Neural progenitor cell (in vitro differentiated cells): Measurements from ENCODE around the gene CLTCL1. TPM values are rescaled to one million over a fixed set of nuclear protein-coding genes. Genes with fewer than 3 reads are reported as not detected.
A peak's percentile ranks its signal among the peaks of the same experiment; 100 is the strongest.

Experiments
- DNase-seq: peaks from one replicate; pipeline ENCODE4 v3.0.0-alpha.2; 2016; ENCODE audit warnings: low spot score
- H2AFZ ChIP-seq: fragments of 200-600 bp; sonication (generic); replicated peaks from 2 replicates; pipeline ENCODE4 v1.6.1; 2016; ENCODE audit warnings: antibody characterized with exemption
- H3F3A ChIP-seq: fragments of 200-600 bp; sonication (generic); 2 replicates; pipeline ENCODE4 v1.6.1; 2016; ENCODE audit warnings: antibody characterized with exemption, low read depth
- H3K27ac ChIP-seq: fragments of 200-600 bp; sonication (generic); 2 replicates; pipeline ENCODE4 v1.5.1; 2016; ENCODE audit warnings: mild to moderate bottlenecking
- H3K27me3 ChIP-seq: fragments of 200-600 bp; sonication (generic); 2 replicates; pipeline ENCODE4 v1.6.1; 2016; ENCODE audit warnings: mild to moderate bottlenecking, moderate library complexity
- H3K36me3 ChIP-seq: fragments of 200-600 bp; sonication (generic); 2 replicates; pipeline ENCODE4 v1.5.1; 2016
- H3K4me1 ChIP-seq: fragments of 200-600 bp; sonication (generic); 2 replicates; pipeline ENCODE4 v1.6.1; 2016; ENCODE audit warnings: mixed run types
- H3K4me2 ChIP-seq: fragments of 200-600 bp; sonication (generic); 2 replicates; pipeline ENCODE4 v1.6.1; 2016
- H3K4me3 ChIP-seq: fragments of 200-600 bp; sonication (generic); 2 replicates; pipeline ENCODE4 v1.5.1; 2016
- H3K79me2 ChIP-seq: fragments of 200-600 bp; sonication (generic); 2 replicates; pipeline ENCODE4 v1.6.1; 2016; ENCODE audit warnings: low read depth
- H3K9ac ChIP-seq: fragments of 200-600 bp; sonication (generic); 2 replicates; pipeline ENCODE4 v1.6.1; 2016
- H3K9me3 ChIP-seq: fragments of 200-600 bp; sonication (generic); 2 replicates; pipeline ENCODE4 v1.5.1; 2016; ENCODE audit warnings: low read depth
- H4K20me1 ChIP-seq: fragments of 200-600 bp; sonication (generic); 2 replicates; pipeline ENCODE4 v1.6.1; 2016; ENCODE audit warnings: low read depth
- H3K27ac Mint-ChIP-seq: 3 replicates; pipeline ENCODE4 v1.8.0; 2021; ENCODE audit warnings: mixed read lengths
- H3K27me3 Mint-ChIP-seq: 2 replicates; pipeline ENCODE4 v1.8.0; 2022; ENCODE audit warnings: low read depth, mild to moderate bottlenecking, inconsistent platforms, moderate library complexity, mixed read lengths; ENCODE audit not compliant: insufficient read depth
- H3K36me3 Mint-ChIP-seq: 3 replicates; pipeline ENCODE4 v1.8.0; 2021; ENCODE audit warnings: mixed read lengths
- H3K4me1 Mint-ChIP-seq: 3 replicates; pipeline ENCODE4 v1.8.0; 2021; ENCODE audit warnings: mixed read lengths
- H3K4me3 Mint-ChIP-seq: 3 replicates; pipeline ENCODE4 v1.8.0; 2021; ENCODE audit warnings: mild to moderate bottlenecking, moderate library complexity, mixed read lengths
- H3K9me3 Mint-ChIP-seq: 3 replicates; pipeline ENCODE4 v1.8.0; 2020; ENCODE audit warnings: mixed read lengths
- CTCF ChIP-seq: fragments of 200-600 bp; sonication (generic); IDR thresholded peaks from 2 replicates; pipeline ENCODE4 v1.5.1; 2017; ENCODE audit warnings: antibody characterized with exemption, mild to moderate bottlenecking
- EZH2 ChIP-seq: fragments of 200-600 bp; sonication (generic); IDR thresholded peaks from 2 replicates; pipeline ENCODE4 v1.6.1; 2017; ENCODE audit warnings: antibody characterized with exemption, mild to moderate bottlenecking, moderate library complexity
- EZH2phosphoT487 ChIP-seq: fragments of 200-600 bp; sonication (generic); IDR thresholded peaks from 2 replicates; pipeline ENCODE4 v1.6.1; 2017; ENCODE audit warnings: antibody characterized with exemption
- total RNA-seq: library from RNA; depleted of rRNA; stranded (reverse); fragments of >200 nt; gene quantifications from 2 replicates; pipeline ENCODE4 v1.2.3, GENCODE V29; 2015; ENCODE audit warnings: low replicate concordance

CLTCL1 gene
- total RNA-seq, 1 donor from 2014 or later = 13.7 TPM

DNA sequence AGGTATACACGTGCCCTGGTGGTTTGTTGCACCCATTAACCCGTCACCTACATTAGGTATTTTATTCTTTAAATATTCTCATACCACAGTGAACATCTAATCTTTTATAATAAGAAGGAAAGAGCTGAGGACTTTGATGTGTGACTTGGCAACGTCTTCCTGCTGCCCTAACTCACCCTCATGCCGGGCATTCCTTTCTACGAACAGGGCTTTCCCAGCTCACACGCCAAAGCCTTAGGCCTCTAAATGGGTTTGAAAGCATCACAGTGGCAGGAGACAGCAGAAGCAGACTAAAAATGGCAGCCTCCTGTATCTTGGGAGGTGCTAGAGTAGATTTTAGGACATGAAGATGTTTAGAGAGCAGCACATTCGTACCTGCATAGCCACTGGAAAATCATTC, 52.6 kb downstream of the CLTCL1 start:
- no peak for DNase-seq
- Histone ChIP-seq H3F3A (no peaks in the 10 kb centered on the region), H4K20me1 (no peaks in the 10 kb centered on the region), H3K79me2 (no peaks in the 10 kb centered on the region), H3K36me3 (no peaks in the 10 kb centered on the region), H3K4me3 (no peak overlapping the region), H3K4me2 (no peak overlapping the region), H3K27ac (no peak overlapping the region), H3K4me1 (no peaks in the 10 kb centered on the region), H3K9ac (no peak overlapping the region), H2AFZ (no peak overlapping the region), H3K9me3 (no peaks in the 10 kb centered on the region), H3K27me3 (no peaks in the 10 kb centered on the region)
- H3K36me3 Mint-ChIP-seq = peaks cover 3% of the 10 kb centered on the region
- H3K4me1 Mint-ChIP-seq = no peaks in the 10 kb centered on the region
- TF ChIP-seq EZH2phosphoT487 = no peak
- no peak for TF ChIP-seq EZH2
- TF ChIP-seq CTCF = no peak
- H3K4me3 Mint-ChIP-seq = no peak overlapping the region
- no peaks in the 10 kb centered on the region for H3K27me3 Mint-ChIP-seq
- no peak overlapping the region for H3K27ac Mint-ChIP-seq
- no peaks in the 10 kb centered on the region for H3K9me3 Mint-ChIP-seq

DNA sequence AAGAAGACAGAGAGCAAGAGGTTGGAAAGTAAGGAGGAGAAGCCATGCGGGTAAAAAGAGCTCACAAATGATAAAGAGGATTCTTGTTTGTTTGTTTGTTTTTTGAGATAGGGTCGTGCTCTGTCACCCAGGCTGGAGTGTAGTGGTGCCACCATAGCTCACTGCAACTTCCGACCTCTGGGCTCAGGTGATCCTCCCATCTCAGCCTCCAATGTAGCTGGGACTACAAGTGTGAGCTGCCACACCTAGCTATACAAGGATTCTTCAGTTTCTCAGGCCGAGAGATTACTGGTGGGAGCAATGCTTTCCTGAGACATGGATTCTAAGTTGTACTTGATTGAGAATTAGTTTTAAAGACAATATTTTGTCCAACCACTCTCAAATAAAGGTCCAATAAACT, 55.6 kb downstream of the CLTCL1 start:
- no peak overlapping the region for H3K27ac Mint-ChIP-seq
- peaks cover 10% of the 10 kb centered on the region for H3K36me3 Mint-ChIP-seq
- Histone ChIP-seq H3K4me2 (no peak overlapping the region), H3K4me3 (no peak overlapping the region), H3K4me1 (no peaks in the 10 kb centered on the region), H3F3A (no peaks in the 10 kb centered on the region), H3K27me3 (no peaks in the 10 kb centered on the region), H4K20me1 (no peaks in the 10 kb centered on the region), H3K36me3 (no peaks in the 10 kb centered on the region), H2AFZ (no peak overlapping the region), H3K9me3 (no peaks in the 10 kb centered on the region), H3K27ac (no peak overlapping the region), H3K9ac (no peak overlapping the region), H3K79me2 (no peaks in the 10 kb centered on the region)
- no peak for DNase-seq
- no peak for TF ChIP-seq EZH2
- TF ChIP-seq CTCF = no peak
- TF ChIP-seq EZH2phosphoT487 = no peak
- H3K4me1 Mint-ChIP-seq = no peaks in the 10 kb centered on the region
- no peaks in the 10 kb centered on the region for H3K27me3 Mint-ChIP-seq
- H3K9me3 Mint-ChIP-seq = no peaks in the 10 kb centered on the region
- no peak overlapping the region for H3K4me3 Mint-ChIP-seq

GRCh38 chr22:19234126-19234896, 57.2 kb downstream of the CLTCL1 start:
- no peak overlapping the region for H2AFZ ChIP-seq
- DNase-seq = no peak
- H3K36me3 Mint-ChIP-seq = peaks cover 7% of the 10 kb centered on the region

More at GRCh38 chr22:19234126-19234896, 57.2 kb downstream of the CLTCL1 start:
- H3K4me1 ChIP-seq = no peaks in the 10 kb centered on the region
- Mint-ChIP-seq H3K27me3 (no peaks in the 10 kb centered on the region), H3K9me3 (no peaks in the 10 kb centered on the region), H3K4me1 (no peaks in the 10 kb centered on the region), H3K27ac (peak overlapping the region; percentile 58), H3K4me3 (no peak overlapping the region)
- TF ChIP-seq EZH2phosphoT487 = no peak
- TF ChIP-seq CTCF = no peak
- TF ChIP-seq EZH2 = no peak
- H3K27ac ChIP-seq = no peak overlapping the region
- no peak overlapping the region for H3K4me2 ChIP-seq
- no peaks in the 10 kb centered on the region for H3K36me3 ChIP-seq
- no peaks in the 10 kb centered on the region for H3K79me2 ChIP-seq
- no peaks in the 10 kb centered on the region for H3K27me3 ChIP-seq
- no peaks in the 10 kb centered on the region for H4K20me1 ChIP-seq
- no peak overlapping the region for H3K4me3 ChIP-seq
- no peaks in the 10 kb centered on the region for H3F3A ChIP-seq
- H3K9me3 ChIP-seq = no peaks in the 10 kb centered on the region
- H3K9ac ChIP-seq = no peak overlapping the region
